Rectal smooth muscle tissue (tissue), 1 donor: ENCODE data around the gene MEMO1.
"Not testable (repeated sequence)": the region's sequence is repeated elsewhere in the genome, so short reads cannot be mapped to it uniquely, and the experiment has no call there.

Experiments
- H3K27ac ChIP-seq: one replicate; pipeline ENCODE4 v1.7.0; 2013; ENCODE audit warnings: low read depth, low read length, inconsistent platforms
- H3K27me3 ChIP-seq: one replicate; pipeline ENCODE4 v1.7.0; 2013; ENCODE audit warnings: low read length; ENCODE audit not compliant: control insufficient read depth, insufficient read depth
- H3K36me3 ChIP-seq: one replicate; pipeline ENCODE4 v1.7.0; 2013; ENCODE audit warnings: low read length; ENCODE audit not compliant: control insufficient read depth, insufficient read depth
- H3K4me1 ChIP-seq: one replicate; pipeline ENCODE4 v1.7.0; 2013; ENCODE audit warnings: low read length; ENCODE audit not compliant: control insufficient read depth, insufficient read depth
- H3K4me3 ChIP-seq: one replicate; pipeline ENCODE4 v1.7.0; 2013; ENCODE audit warnings: low read length
- H3K9ac ChIP-seq: one replicate; pipeline ENCODE4 v1.7.0; 2013; ENCODE audit warnings: low read length

MEMO1 gene

GRCh38 chr2:31920962-31921361 is 89.8 kb downstream of the MEMO1 start:
- no peaks in the 10 kb centered on the region for H3K27me3 ChIP-seq
- no peaks in the 10 kb centered on the region for H3K36me3 ChIP-seq
- H3K4me3 ChIP-seq: no peak overlapping the region
- H3K9ac ChIP-seq: no peak overlapping the region
- no peak overlapping the region for H3K27ac ChIP-seq
- no peaks in the 10 kb centered on the region for H3K4me1 ChIP-seq

GRCh38 chr2:31919499-31919898 is 91.3 kb downstream of the MEMO1 start:
- H3K27ac ChIP-seq: no peak overlapping the region
- H3K9ac ChIP-seq: no peak overlapping the region
- no peaks in the 10 kb centered on the region for H3K27me3 ChIP-seq
- no peak overlapping the region for H3K4me3 ChIP-seq
- no peaks in the 10 kb centered on the region for H3K4me1 ChIP-seq
- no peaks in the 10 kb centered on the region for H3K36me3 ChIP-seq

- Histone ChIP-seq H3K36me3 (no peaks in the 10 kb centered on the region), H3K27me3 (no peaks in the 10 kb centered on the region), H3K4me3 (no peak overlapping the region), H3K27ac (no peak overlapping the region), H3K9ac (no peak overlapping the region), H3K4me1 (no peaks in the 10 kb centered on the region)
Observed at GRCh38 chr2:31909661-31910060, 101.1 kb downstream of the MEMO1 start.

GRCh38 chr2:31907491-31907890 is 103.3 kb downstream of the MEMO1 start:
- H3K4me1 ChIP-seq, H3K9ac ChIP-seq, H3K4me3 ChIP-seq, H3K27me3 ChIP-seq, H3K27ac ChIP-seq, H3K36me3 ChIP-seq: not testable (repeated sequence)

- Histone ChIP-seq H3K9ac (no peak overlapping the region), H3K27ac (no peak overlapping the region), H3K4me1 (no peaks in the 10 kb centered on the region), H3K4me3 (no peak overlapping the region), H3K36me3 (peaks cover 6% of the 10 kb centered on the region), H3K27me3 (no peaks in the 10 kb centered on the region)
Observed at GRCh38 chr2:31903109-31903780, 107.6 kb downstream of the MEMO1 start.

GRCh38 chr2:31901900-31902299 is 108.9 kb downstream of the MEMO1 start:
- Histone ChIP-seq H3K4me1 (no peaks in the 10 kb centered on the region), H3K9ac (no peak overlapping the region), H3K4me3 (no peak overlapping the region), H3K27ac (no peak overlapping the region), H3K27me3 (no peaks in the 10 kb centered on the region), H3K36me3 (peaks cover 6% of the 10 kb centered on the region)

- not testable (repeated sequence) for H3K27me3 ChIP-seq, H3K27ac ChIP-seq, H3K4me3 ChIP-seq, H3K36me3 ChIP-seq, H3K9ac ChIP-seq, H3K4me1 ChIP-seq
Observed at GRCh38 chr2:31900156-31900555, 110.7 kb downstream of the MEMO1 start.

GRCh38 chr2:31898346-31898745 is 112.5 kb downstream of the MEMO1 start:
- not testable (repeated sequence) for H3K4me3 ChIP-seq, H3K4me1 ChIP-seq, H3K27ac ChIP-seq, H3K27me3 ChIP-seq, H3K36me3 ChIP-seq, H3K9ac ChIP-seq

GRCh38 chr2:31897340-31897739 is 113.5 kb downstream of the MEMO1 start:
- not testable (repeated sequence) for H3K27me3 ChIP-seq, H3K9ac ChIP-seq, H3K4me3 ChIP-seq, H3K27ac ChIP-seq, H3K4me1 ChIP-seq, H3K36me3 ChIP-seq

- Histone ChIP-seq H3K9ac (no peak overlapping the region), H3K36me3 (peaks cover 2% of the 10 kb centered on the region), H3K4me1 (no peaks in the 10 kb centered on the region), H3K4me3 (no peak overlapping the region), H3K27ac (no peak overlapping the region), H3K27me3 (no peaks in the 10 kb centered on the region)
Observed at GRCh38 chr2:31896293-31896692, 114.5 kb downstream of the MEMO1 start.

GRCh38 chr2:31894656-31895055 is 116.2 kb downstream of the MEMO1 start:
- no peak overlapping the region for H3K4me3 ChIP-seq
- H3K36me3 ChIP-seq: no peaks in the 10 kb centered on the region
- H3K9ac ChIP-seq: no peak overlapping the region
- H3K4me1 ChIP-seq: no peaks in the 10 kb centered on the region
- H3K27ac ChIP-seq: no peak overlapping the region
- no peaks in the 10 kb centered on the region for H3K27me3 ChIP-seq

- Histone ChIP-seq H3K9ac (no peak overlapping the region), H3K4me1 (no peaks in the 10 kb centered on the region), H3K36me3 (no peaks in the 10 kb centered on the region), H3K27me3 (no peaks in the 10 kb centered on the region), H3K27ac (no peak overlapping the region), H3K4me3 (no peak overlapping the region)
Observed at GRCh38 chr2:31893094-31893493, 117.7 kb downstream of the MEMO1 start.

GRCh38 chr2:31889044-31889443 is 121.8 kb downstream of the MEMO1 start:
- no peak overlapping the region for H3K9ac ChIP-seq

More at GRCh38 chr2:31889044-31889443, 121.8 kb downstream of the MEMO1 start:
- Histone ChIP-seq H3K36me3 (no peaks in the 10 kb centered on the region), H3K4me1 (no peaks in the 10 kb centered on the region), H3K4me3 (no peak overlapping the region), H3K27me3 (no peaks in the 10 kb centered on the region), H3K27ac (no peak overlapping the region)
